GM19099 (cell line): ENCODE results near the gene TUFT1.

Experiments
- POLR2A ChIP-seq: IDR thresholded peaks from 3 replicates; pipeline ENCODE4 v1.6.1; 2011; ENCODE audit warnings: low read depth; ENCODE audit not compliant: insufficient read length; ENCODE audit errors: extremely low read depth

Gene TUFT1

GRCh38 chr1:151540021-151540981 is at the start of gene TUFT1:
Gene TUFT1 (plus strand): TSS chr1:151540309. CDS start chr1:151540367, 58 bp downstream.
- TF ChIP-seq POLR2A = peak; percentile 72

GRCh38 chr1:151491641-151492040 is 48.5 kb upstream of the TUFT1 start:
- TF ChIP-seq POLR2A = no peak

- TF ChIP-seq POLR2A = no peak
Measured at GRCh38 chr1:151492120-151492519, 48.0 kb upstream of the TUFT1 start.

- TF ChIP-seq POLR2A = no peak
Measured at GRCh38 chr1:151493042-151493441, 47.1 kb upstream of the TUFT1 start.

GRCh38 chr1:151494741-151495281 is 45.3 kb upstream of the TUFT1 start:
- TF ChIP-seq POLR2A = no peak

GRCh38 chr1:151495316-151495715 is 44.8 kb upstream of the TUFT1 start:
- TF ChIP-seq POLR2A = no peak

GRCh38 chr1:151499365-151499764 is 40.7 kb upstream of the TUFT1 start:
- no peak for TF ChIP-seq POLR2A

GRCh38 chr1:151499930-151500329 is 40.2 kb upstream of the TUFT1 start:
- no peak for TF ChIP-seq POLR2A

GRCh38 chr1:151501474-151501873 is 38.6 kb upstream of the TUFT1 start:
- no peak for TF ChIP-seq POLR2A

GRCh38 chr1:151502035-151502700 is 37.9 kb upstream of the TUFT1 start:
- no peak for TF ChIP-seq POLR2A

- no peak for TF ChIP-seq POLR2A
Measured at GRCh38 chr1:151502859-151503780, 37.0 kb upstream of the TUFT1 start.

GRCh38 chr1:151504252-151504651 is 35.9 kb upstream of the TUFT1 start:
- no peak for TF ChIP-seq POLR2A

GRCh38 chr1:151504759-151505158 is 35.4 kb upstream of the TUFT1 start:
- no peak for TF ChIP-seq POLR2A

GRCh38 chr1:151508833-151509232 is 31.3 kb upstream of the TUFT1 start:
- TF ChIP-seq POLR2A = no peak
